ENCODE data around the gene SPATA25. TPM values are rescaled to one million over a fixed set of nuclear protein-coding genes. Genes with fewer than 3 reads are reported as not detected.

The SPATA25 gene
- total and polyA plus RNA-seq, 8 donors: 0.50 to 15.5 (median 4.2) TPM; not detected in 3

GRCh38 chr20:45910670-45911485 lies 23.5 kb upstream of the SPATA25 start:
- peak; percentile 98 to 99 for DNase-seq
- no peaks in the 10 kb centered on the region for H3K9me3 ChIP-seq
- 1 to 3% (median 2%) methylated on average over 26 to 43 of the region's 43 CpGs for WGBS, 5 donors
- peaks cover 13 to 54% (median 25%) of the 10 kb centered on the region in 4 donors for H3K4me1 ChIP-seq
- peak overlapping the region; percentile 54 to 61 (median 58) for H3K4me3 ChIP-seq
- intact Hi-C loops (cut with DNase I; ENCODE audit: low total_unique reads): no loop called here
- TF ChIP-seq POLR2A (IDR thresholded peaks at IDR 0.05): no peak
- peak in 2 of 3 donors; percentile 70 to 87 for TF ChIP-seq POLR2AphosphoS5 (IDR thresholded peaks at IDR 0.05)
- H3K27ac ChIP-seq: peak overlapping the region; percentile 84 to 88 (median 85)
- H3K36me3 ChIP-seq: peaks cover 0 to 25% (median 12%) of the 10 kb centered on the region in 4 donors
- H3K27me3 ChIP-seq: peaks cover 0 to 11% (median 0%) of the 10 kb centered on the region in 3 donors

GRCh38 chr20:45909817-45910669 lies 22.6 kb upstream of the SPATA25 start:
- Histone ChIP-seq H3K4me3 (peak overlapping the region in 3 of 4 donors; percentile 56 to 61 (median 60)), H3K9me3 (no peaks in the 10 kb centered on the region), H3K27ac (peak overlapping the region in 4 of 5 donors; percentile 63 to 88 (median 86))

DNA sequence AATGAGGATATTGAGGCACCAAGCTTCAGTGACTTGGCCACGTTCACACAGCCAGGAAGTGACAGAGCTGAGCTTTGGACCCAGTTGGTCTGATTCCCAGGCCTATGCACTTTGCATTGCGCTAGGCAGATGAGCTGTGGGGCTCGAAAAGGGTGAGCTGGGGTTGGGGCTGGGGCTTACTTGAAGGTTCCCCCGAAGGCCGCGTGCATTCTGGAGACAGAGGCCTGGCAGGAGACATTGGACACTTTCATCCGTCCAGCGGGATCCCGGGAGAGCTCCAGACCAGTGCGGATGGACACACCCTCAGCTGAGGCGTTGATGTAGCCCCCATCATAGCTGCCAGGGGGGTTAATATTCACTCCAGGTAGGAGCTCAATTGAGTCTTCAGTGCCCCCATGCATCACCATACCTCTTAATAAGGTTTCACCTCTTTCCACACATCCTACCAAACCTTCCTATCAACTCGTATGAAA lies 21.9 kb upstream of the SPATA25 start:
- H3K27ac ChIP-seq: peak overlapping the region in 2 of 5 donors; percentile 63 to 85
- H3K36me3 ChIP-seq: peaks cover 0 to 39% (median 26%) of the 10 kb centered on the region in 4 donors
- intact Hi-C loops (cut with DNase I; ENCODE audit: low total_unique reads): no loop called here
- H3K9me3 ChIP-seq: no peaks in the 10 kb centered on the region
- WGBS, 5 donors: 88 to 93% (median 89%) methylated on average over 12 of the region's 12 CpGs
- no peak for DNase-seq
- TF ChIP-seq POLR2A (IDR thresholded peaks at IDR 0.05) (no peak), POLR2AphosphoS5 (IDR thresholded peaks at IDR 0.05) (no peak), EP300 (IDR thresholded peaks at IDR 0.05) (no peak)
- TF ChIP-seq, protein P1, sequence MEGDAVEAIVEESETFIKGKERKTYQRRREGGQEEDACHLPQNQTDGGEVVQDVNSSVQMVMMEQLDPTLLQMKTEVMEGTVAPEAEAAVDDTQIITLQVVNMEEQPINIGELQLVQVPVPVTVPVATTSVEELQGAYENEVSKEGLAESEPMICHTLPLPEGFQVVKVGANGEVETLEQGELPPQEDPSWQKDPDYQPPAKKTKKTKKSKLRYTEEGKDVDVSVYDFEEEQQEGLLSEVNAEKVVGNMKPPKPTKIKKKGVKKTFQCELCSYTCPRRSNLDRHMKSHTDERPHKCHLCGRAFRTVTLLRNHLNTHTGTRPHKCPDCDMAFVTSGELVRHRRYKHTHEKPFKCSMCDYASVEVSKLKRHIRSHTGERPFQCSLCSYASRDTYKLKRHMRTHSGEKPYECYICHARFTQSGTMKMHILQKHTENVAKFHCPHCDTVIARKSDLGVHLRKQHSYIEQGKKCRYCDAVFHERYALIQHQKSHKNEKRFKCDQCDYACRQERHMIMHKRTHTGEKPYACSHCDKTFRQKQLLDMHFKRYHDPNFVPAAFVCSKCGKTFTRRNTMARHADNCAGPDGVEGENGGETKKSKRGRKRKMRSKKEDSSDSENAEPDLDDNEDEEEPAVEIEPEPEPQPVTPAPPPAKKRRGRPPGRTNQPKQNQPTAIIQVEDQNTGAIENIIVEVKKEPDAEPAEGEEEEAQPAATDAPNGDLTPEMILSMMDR (IDR thresholded peaks at IDR 0.05): no peak
- peaks cover 0 to 11% (median 0%) of the 10 kb centered on the region in 3 donors for H3K27me3 ChIP-seq
- peak overlapping the region in 2 of 4 donors; percentile 56 to 61 for H3K4me3 ChIP-seq
- H3K4me1 ChIP-seq: peaks cover 13 to 43% (median 24%) of the 10 kb centered on the region in 4 donors

More at GRCh38 chr20:45909817-45910669, 22.6 kb upstream of the SPATA25 start:
- Histone ChIP-seq H3K27me3 (peaks cover 0 to 11% (median 0%) of the 10 kb centered on the region in 3 donors), H3K36me3 (peaks cover 0 to 32% (median 20%) of the 10 kb centered on the region in 4 donors), H3K4me1 (peaks cover 13 to 49% (median 25%) of the 10 kb centered on the region in 4 donors)
- 77 to 80% (median 79%) methylated on average over 19 to 22 of the region's 22 CpGs for WGBS, 5 donors
- intact Hi-C loops (cut with DNase I; ENCODE audit: low total_unique reads): no loop called here
- no peak for DNase-seq
- TF ChIP-seq POLR2A (IDR thresholded peaks at IDR 0.05): no peak
- TF ChIP-seq POLR2AphosphoS5 (IDR thresholded peaks at IDR 0.05): no peak
- no peak for TF ChIP-seq EP300 (IDR thresholded peaks at IDR 0.05)
- TF ChIP-seq, protein P1 (IDR thresholded peaks at IDR 0.05): no peak

GRCh38 chr20:45908084-45908483 lies 20.7 kb upstream of the SPATA25 start:
- no peak for DNase-seq
- Histone ChIP-seq H3K9me3 (no peaks in the 10 kb centered on the region), H3K27ac (no peak overlapping the region), H3K4me3 (no peak overlapping the region), H3K36me3 (peaks cover 0 to 47% (median 34%) of the 10 kb centered on the region in 4 donors), H3K4me1 (peaks cover 13 to 31% (median 24%) of the 10 kb centered on the region in 4 donors), H3K27me3 (peaks cover 0 to 11% (median 0%) of the 10 kb centered on the region in 3 donors)
- TF ChIP-seq EP300 (IDR thresholded peaks at IDR 0.05): no peak
- TF ChIP-seq, protein P1 (IDR thresholded peaks at IDR 0.05): no peak
- no peak for TF ChIP-seq POLR2AphosphoS5 (IDR thresholded peaks at IDR 0.05)
- TF ChIP-seq POLR2A (IDR thresholded peaks at IDR 0.05): no peak
- intact Hi-C loops (cut with DNase I; ENCODE audit: low total_unique reads): no loop called here
- 93 to 100% (median 98%) methylated on average over 2 of the region's 2 CpGs for WGBS, 5 donors
